Uterus (tissue), 2 donors: ENCODE data around the gene TOGARAM1.

Experiments used
- POLR2A ChIP-seq, 2 donors: fragments of 450-650 bp; IDR thresholded peaks; one replicate each; pipeline ENCODE4 v1.6.1; 2016; ENCODE audit warnings: antibody characterized with exemption in 2 of 2, mild to moderate bottlenecking in 1 of 2, moderate library complexity in 1 of 2
- TF ChIP-seq, protein P1 (sequence below), 4 experiments: fragments of 200-600 bp in 2 of 4; fragments of 450-650 bp in 2 of 4; sonication (generic) in 2 of 4; IDR thresholded peaks; one replicate each; pipeline ENCODE4 v1.5.1; 2016 to 2019; ENCODE audit warnings: antibody characterized with exemption in 4 of 4, mild to moderate bottlenecking in 2 of 4, moderate library complexity in 1 of 4

DNA sequence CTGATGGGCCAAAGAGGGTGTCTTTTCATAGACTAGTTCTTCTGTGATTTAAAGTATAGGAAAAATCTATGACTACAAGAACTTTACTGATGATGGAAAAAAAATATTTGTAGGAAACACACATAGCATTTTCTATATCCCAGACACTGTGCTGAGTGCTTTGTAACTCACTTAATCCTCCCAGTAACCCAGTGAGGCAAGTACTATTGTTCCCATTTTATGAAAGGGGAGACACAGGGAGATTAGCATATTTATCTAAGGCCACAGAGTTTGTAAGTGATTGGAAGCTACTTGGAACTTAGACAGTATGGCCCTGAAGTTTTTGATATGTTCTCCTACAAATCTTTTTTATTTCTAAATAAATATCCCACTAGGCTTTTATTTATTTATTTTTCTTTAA lies 141.8 kb downstream of the TOGARAM1 start:
- no peak for TF ChIP-seq POLR2A (IDR thresholded peaks at IDR 0.05)
- TF ChIP-seq, protein P1, sequence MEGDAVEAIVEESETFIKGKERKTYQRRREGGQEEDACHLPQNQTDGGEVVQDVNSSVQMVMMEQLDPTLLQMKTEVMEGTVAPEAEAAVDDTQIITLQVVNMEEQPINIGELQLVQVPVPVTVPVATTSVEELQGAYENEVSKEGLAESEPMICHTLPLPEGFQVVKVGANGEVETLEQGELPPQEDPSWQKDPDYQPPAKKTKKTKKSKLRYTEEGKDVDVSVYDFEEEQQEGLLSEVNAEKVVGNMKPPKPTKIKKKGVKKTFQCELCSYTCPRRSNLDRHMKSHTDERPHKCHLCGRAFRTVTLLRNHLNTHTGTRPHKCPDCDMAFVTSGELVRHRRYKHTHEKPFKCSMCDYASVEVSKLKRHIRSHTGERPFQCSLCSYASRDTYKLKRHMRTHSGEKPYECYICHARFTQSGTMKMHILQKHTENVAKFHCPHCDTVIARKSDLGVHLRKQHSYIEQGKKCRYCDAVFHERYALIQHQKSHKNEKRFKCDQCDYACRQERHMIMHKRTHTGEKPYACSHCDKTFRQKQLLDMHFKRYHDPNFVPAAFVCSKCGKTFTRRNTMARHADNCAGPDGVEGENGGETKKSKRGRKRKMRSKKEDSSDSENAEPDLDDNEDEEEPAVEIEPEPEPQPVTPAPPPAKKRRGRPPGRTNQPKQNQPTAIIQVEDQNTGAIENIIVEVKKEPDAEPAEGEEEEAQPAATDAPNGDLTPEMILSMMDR (IDR thresholded peaks at IDR 0.05) = no peak
